Activated CD8-positive, alpha-beta T cell treated with anti-CD3 and anti-CD28 coated beads, Interleukin-2, amount 10 ng/mL, durations not matched to agents 7 days and 5 days (primary cell): ENCODE measurements around the gene NABP2. TPM values are rescaled to one million over a fixed set of nuclear protein-coding genes. Genes with fewer than 3 reads are reported as not detected.
"Not testable (repeated sequence)": the region's sequence is repeated elsewhere in the genome, so short reads cannot be mapped to it uniquely, and the experiment has no call there.

Experiments used
- ATAC-seq: fragments of 150-1000 bp; cut with Tn5 transposase; one replicate; pipeline ENCODE4 v1.10.0; 2021; ENCODE audit warnings: moderate library complexity
- CTCF ChIA-PET: fragments of 350-600 bp; sonication (Branson Sonifier 250); formaldehyde crosslinking; loops from one replicate; lab custom pipeline; 2021; ENCODE audit warnings: antibody characterized with exemption; lab: Charles Lee
- POLR2A ChIA-PET: fragments of 350-600 bp; sonication (Branson Sonifier 250); formaldehyde crosslinking; loops from one replicate; lab custom pipeline; 2021; ENCODE audit warnings: antibody characterized with exemption; lab: Charles Lee
- DNase-seq: peaks from one replicate; pipeline ENCODE4 v3.0.0-alpha.2; 2020
- H3K27ac Mint-ChIP-seq: one replicate; pipeline ENCODE4 v1.8.0; 2021; ENCODE audit warnings: mild to moderate bottlenecking, mixed read lengths
- H3K27me3 Mint-ChIP-seq: one replicate; pipeline ENCODE4 v1.8.0; 2021; ENCODE audit warnings: low read depth, mixed read lengths
- H3K36me3 Mint-ChIP-seq: one replicate; pipeline ENCODE4 v1.8.0; 2021; ENCODE audit warnings: low read depth, mixed read lengths
- H3K4me1 Mint-ChIP-seq: one replicate; pipeline ENCODE4 v1.8.0; 2021; ENCODE audit warnings: low read depth, mixed read lengths
- H3K4me3 Mint-ChIP-seq: one replicate; pipeline ENCODE4 v1.8.0; 2021; ENCODE audit warnings: mild to moderate bottlenecking, mixed read lengths
- H3K9me3 Mint-ChIP-seq: one replicate; pipeline ENCODE4 v1.8.0; 2022; ENCODE audit warnings: mixed read lengths; ENCODE audit not compliant: insufficient read depth
- total RNA-seq, 2 experiments: library from RNA; stranded (reverse); gene quantifications; one replicate each; pipeline ENCODE4 v1.2.3, GENCODE V29; 2021

NABP2 gene
- total RNA-seq, 2 experiments from 2014 or later: 64.3 to 69.5 TPM

DNA sequence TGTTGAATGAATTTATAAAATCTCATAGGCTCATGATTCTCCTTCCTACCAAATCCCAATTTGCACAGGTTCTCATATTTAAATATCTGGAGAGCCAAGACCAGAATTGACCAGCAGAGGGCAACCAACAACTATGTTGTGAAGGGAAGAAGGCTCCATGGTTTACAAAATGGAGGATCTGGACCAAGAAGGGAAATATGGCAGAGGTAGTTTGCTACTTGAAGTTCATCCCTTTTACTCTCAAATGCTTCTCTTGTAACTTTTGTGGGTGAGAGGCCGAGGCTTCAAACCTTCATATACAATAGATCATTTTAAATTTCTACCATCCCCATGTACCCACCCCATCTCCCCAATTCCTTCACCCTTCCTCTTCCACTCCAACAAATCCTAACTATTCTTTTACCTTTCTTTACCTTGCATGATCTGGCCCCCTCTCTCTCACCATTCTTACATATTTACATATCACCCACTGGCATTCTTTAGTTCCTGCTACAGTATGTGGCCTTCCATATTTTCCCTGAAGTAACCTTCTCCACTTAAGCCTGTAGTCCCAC lies 31.0 kb upstream of the NABP2 start:
- Mint-ChIP-seq H3K9me3 (no peaks in the 10 kb centered on the region), H3K36me3 (peaks cover 19% of the 10 kb centered on the region), H3K27ac (peak overlapping the region; percentile 47), H3K4me3 (no peak overlapping the region), H3K27me3 (no peaks in the 10 kb centered on the region), H3K4me1 (peaks cover 26% of the 10 kb centered on the region)
- ChIA-PET CTCF (interaction anchor here (0.7 to 6.7 kb wide), 13 partner anchors 9 to 271 kb away, joined by 3 to 148 read pairs (median 5); partner anchors contain the start of genes ESYT1, IL23A, RNF41 and ZC3H10), POLR2A (interaction anchor here (1.2 kb wide), 1 partner anchor 241 kb away, joined by 5 read pairs; no protein-coding TSS in a partner anchor)
- no peak for ATAC-seq
- DNase-seq: peak; percentile 89

GRCh38 chr12:56196818-56197550 lies 27.2 kb upstream of the NABP2 start:
- POLR2A ChIA-PET, H3K27ac Mint-ChIP-seq, ATAC-seq, H3K9me3 Mint-ChIP-seq, H3K27me3 Mint-ChIP-seq, DNase-seq, H3K4me3 Mint-ChIP-seq: not testable (repeated sequence)
- CTCF ChIA-PET: interaction anchor here (0.6 to 2.9 kb wide), 6 partner anchors 8 to 267 kb away, joined by 3 to 14 read pairs (median 6); partner anchors contain the start of genes RNF41 and SMARCC2
- peaks cover 15% of the 10 kb centered on the region for H3K4me1 Mint-ChIP-seq
- peaks cover 13% of the 10 kb centered on the region for H3K36me3 Mint-ChIP-seq

DNA sequence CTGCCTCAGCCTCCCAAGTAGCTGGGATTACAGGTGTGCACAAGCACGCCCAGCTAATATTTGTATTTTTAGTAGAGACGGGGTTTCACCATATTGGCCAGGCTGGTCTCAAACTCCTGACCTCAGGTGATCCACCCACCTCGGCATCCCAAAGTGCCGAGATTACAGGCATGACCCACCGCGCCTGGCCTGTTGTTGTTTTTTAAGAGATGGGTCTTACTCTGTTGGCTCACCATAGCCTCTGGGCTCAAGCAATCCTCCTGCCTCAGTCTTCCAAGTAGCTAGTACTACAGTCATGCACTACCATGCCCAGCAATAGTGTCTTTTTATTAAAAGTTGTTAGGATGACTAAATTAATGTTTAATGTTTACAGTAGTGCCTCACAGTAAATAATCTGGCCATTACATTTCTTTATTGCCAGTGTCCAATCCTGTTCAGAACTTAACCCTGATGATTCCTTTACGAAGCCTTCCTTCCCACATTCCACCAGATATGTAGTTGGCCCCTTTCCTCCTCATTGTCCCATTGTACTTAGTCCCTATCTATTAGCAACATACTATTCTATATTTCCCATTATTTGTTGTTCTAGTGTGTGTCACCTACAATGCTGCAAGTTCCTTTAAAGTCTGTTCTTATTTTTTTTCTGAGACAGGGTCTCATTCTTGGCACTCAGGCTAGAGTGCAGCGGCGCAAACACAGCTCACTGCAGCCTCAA lies 26.1 kb upstream of the NABP2 start:
- no peak for DNase-seq
- Mint-ChIP-seq H3K4me1 (peaks cover 7% of the 10 kb centered on the region), H3K36me3 (peaks cover 12% of the 10 kb centered on the region), H3K9me3 (no peaks in the 10 kb centered on the region), H3K4me3 (no peak overlapping the region), H3K27me3 (no peaks in the 10 kb centered on the region), H3K27ac (no peak overlapping the region)
- CTCF ChIA-PET: interaction anchor here (0.6 to 2.9 kb wide), 6 partner anchors 9 to 266 kb away, joined by 3 to 14 read pairs (median 6); partner anchors contain the start of genes RNF41, SMARCC2 and ZC3H10
- ATAC-seq: no peak
- POLR2A ChIA-PET: no interaction called here

- ChIA-PET POLR2A (no interaction called here), CTCF (interaction anchor here (2.1 to 2.9 kb wide), 2 partner anchors 8 to 10 kb away, joined by 8 to 14 read pairs; partner anchors contain the start of gene SMARCC2)
- no peak for DNase-seq
- no peak for ATAC-seq
- Mint-ChIP-seq H3K36me3 (peaks cover 7% of the 10 kb centered on the region), H3K4me1 (peaks cover 2% of the 10 kb centered on the region), H3K9me3 (no peaks in the 10 kb centered on the region), H3K27me3 (no peaks in the 10 kb centered on the region), H3K27ac (no peak overlapping the region), H3K4me3 (no peak overlapping the region)
Measured at GRCh38 chr12:56198836-56199235, 25.3 kb upstream of the NABP2 start.

DNA sequence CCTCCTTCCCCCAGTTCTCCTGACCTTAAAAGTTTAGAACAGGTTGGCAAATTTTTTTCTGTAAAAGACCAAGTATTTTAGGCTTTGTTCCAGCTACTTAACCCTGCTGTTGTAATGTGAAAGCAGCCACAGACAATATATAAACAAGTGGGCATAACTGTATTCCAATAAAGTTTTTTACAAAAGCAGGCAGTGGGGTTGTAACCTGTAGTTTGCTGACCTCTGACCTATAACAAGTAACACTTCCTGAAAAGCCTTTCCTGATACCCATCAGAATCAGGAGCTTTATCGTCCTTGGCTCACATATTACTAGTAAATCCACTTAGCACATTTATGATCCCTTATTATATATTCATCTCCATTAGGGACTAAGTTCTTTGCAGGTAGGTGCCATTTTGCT lies 21.8 kb upstream of the NABP2 start:
- Mint-ChIP-seq H3K9me3 (no peaks in the 10 kb centered on the region), H3K27me3 (no peaks in the 10 kb centered on the region), H3K36me3 (peaks cover 13% of the 10 kb centered on the region), H3K4me3 (no peak overlapping the region), H3K4me1 (no peaks in the 10 kb centered on the region), H3K27ac (no peak overlapping the region)
- POLR2A ChIA-PET: interaction anchor here (1.3 kb wide), 2 partner anchors 20 to 113 kb away, joined by 4 read pairs; partner anchors contain the start of genes CNPY2 and RNF41
- DNase-seq: no peak
- no peak for ATAC-seq
- CTCF ChIA-PET: interaction anchor here (1.1 to 3.2 kb wide), 5 partner anchors 10 to 65 kb away, joined by 3 to 13 read pairs (median 4); partner anchors contain the start of genes ANKRD52, RNF41 and SMARCC2

GRCh38 chr12:56202838-56203237 lies 21.3 kb upstream of the NABP2 start:
- H3K27ac Mint-ChIP-seq: no peak overlapping the region
- DNase-seq (no peak), ATAC-seq (no peak)
- no peaks in the 10 kb centered on the region for H3K4me1 Mint-ChIP-seq
- H3K4me3 Mint-ChIP-seq: no peak overlapping the region
- ChIA-PET CTCF (interaction anchor here (1.6 to 3.2 kb wide), 3 partner anchors 10 to 64 kb away, joined by 3 to 13 read pairs (median 4); partner anchors contain the start of gene SMARCC2), POLR2A (no interaction called here)
- H3K36me3 Mint-ChIP-seq: peaks cover 17% of the 10 kb centered on the region
- no peaks in the 10 kb centered on the region for H3K27me3 Mint-ChIP-seq
- no peaks in the 10 kb centered on the region for H3K9me3 Mint-ChIP-seq

DNA sequence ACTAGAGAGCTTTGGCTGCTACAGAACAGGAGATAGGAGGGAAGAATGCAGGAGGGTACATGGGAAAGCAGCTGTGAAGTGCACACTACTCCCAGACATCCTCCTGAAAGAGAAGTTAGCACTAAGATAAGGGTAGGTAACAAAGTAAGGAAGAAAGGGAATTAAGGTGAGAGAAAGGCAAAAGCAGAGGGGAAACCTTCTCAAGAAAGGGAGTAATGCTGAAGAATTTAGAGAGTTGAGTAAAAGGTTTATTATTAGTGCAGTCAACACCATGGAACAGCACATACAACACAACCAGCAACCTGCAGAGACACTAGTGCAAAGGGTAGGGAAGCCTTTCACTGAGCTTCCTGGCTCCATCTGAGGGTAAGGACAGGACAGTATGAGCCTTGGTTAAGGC lies 19.9 kb upstream of the NABP2 start:
- Mint-ChIP-seq H3K27ac (no peak overlapping the region), H3K4me3 (no peak overlapping the region), H3K36me3 (peaks cover 24% of the 10 kb centered on the region), H3K27me3 (no peaks in the 10 kb centered on the region), H3K9me3 (no peaks in the 10 kb centered on the region), H3K4me1 (no peaks in the 10 kb centered on the region)
- DNase-seq: no peak
- ATAC-seq: no peak
- ChIA-PET CTCF (interaction anchor here (0.9 to 1.4 kb wide), 4 partner anchors 12 to 107 kb away, joined by 3 to 5 read pairs (median 4); partner anchors contain the start of genes ANKRD52 and ZC3H10), POLR2A (no interaction called here)

- CTCF ChIA-PET: interaction anchor here (0.9 to 4.7 kb wide), 12 partner anchors 11 to 259 kb away, joined by 3 to 45 read pairs (median 4); partner anchors contain the start of genes COQ10A, RNF41, SMARCC2 and STAT2
- DNase-seq (no peak), ATAC-seq (peak; percentile 41)
- H3K4me3 Mint-ChIP-seq: no peak overlapping the region
- POLR2A ChIA-PET: interaction anchor here (0.6 to 0.7 kb wide), 2 partner anchors 14 to 218 kb away, joined by 3 read pairs; no protein-coding TSS in a partner anchor
- no peaks in the 10 kb centered on the region for H3K27me3 Mint-ChIP-seq
- no peaks in the 10 kb centered on the region for H3K4me1 Mint-ChIP-seq
- H3K36me3 Mint-ChIP-seq: peaks cover 33% of the 10 kb centered on the region
- no peak overlapping the region for H3K27ac Mint-ChIP-seq
- no peaks in the 10 kb centered on the region for H3K9me3 Mint-ChIP-seq
Measured at GRCh38 chr12:56205445-56205844, 18.7 kb upstream of the NABP2 start.

GRCh38 chr12:56206452-56207166 lies 17.5 kb upstream of the NABP2 start:
- CTCF ChIA-PET: interaction anchor here (0.7 to 4.7 kb wide), 14 partner anchors 9 to 257 kb away, joined by 3 to 45 read pairs (median 6); partner anchors contain the start of genes COQ10A, IL23A, RNF41 and SMARCC2
- peak; percentile 56 for DNase-seq
- POLR2A ChIA-PET: interaction anchor here (0.7 to 1.0 kb wide), 3 partner anchors 15 to 63 kb away, joined by 3 to 5 read pairs (median 3); partner anchors contain the start of genes RNF41 and SMARCC2

GRCh38 chr12:56208006-56208405 lies 16.1 kb upstream of the NABP2 start:
- ATAC-seq (no peak), DNase-seq (no peak)
- peaks cover 48% of the 10 kb centered on the region for H3K36me3 Mint-ChIP-seq
- no peaks in the 10 kb centered on the region for H3K27me3 Mint-ChIP-seq
- H3K9me3 Mint-ChIP-seq: no peaks in the 10 kb centered on the region
- H3K4me3 Mint-ChIP-seq: no peak overlapping the region
- ChIA-PET CTCF (interaction anchor here (0.8 to 4.7 kb wide), 7 partner anchors 10 to 256 kb away, joined by 3 to 45 read pairs (median 7); partner anchors contain the start of genes ANKRD52, IL23A and RNF41), POLR2A (interaction anchor here (1.0 to 1.1 kb wide), 2 partner anchors 14 to 108 kb away, joined by 3 to 5 read pairs; partner anchors contain the start of genes CNPY2 and RNF41)
- H3K4me1 Mint-ChIP-seq: no peaks in the 10 kb centered on the region
- H3K27ac Mint-ChIP-seq: no peak overlapping the region

More at GRCh38 chr12:56206452-56207166, 17.5 kb upstream of the NABP2 start:
- Mint-ChIP-seq H3K27me3 (no peaks in the 10 kb centered on the region), H3K27ac (no peak overlapping the region), H3K4me1 (no peaks in the 10 kb centered on the region), H3K9me3 (no peaks in the 10 kb centered on the region), H3K36me3 (peaks cover 40% of the 10 kb centered on the region), H3K4me3 (no peak overlapping the region)
- ATAC-seq: peak; percentile 62
